Measurements from ENCODE around the gene PTBP1. TPM values are rescaled to one million over a fixed set of nuclear protein-coding genes. Genes with fewer than 3 reads are reported as not detected.

The PTBP1 gene
- polyA plus RNA-seq, result 27.3 and 39.0 TPM in 2 replicates
- polyA minus RNA-seq, result 33.3 and 36.5 TPM in 2 replicates

DNA sequence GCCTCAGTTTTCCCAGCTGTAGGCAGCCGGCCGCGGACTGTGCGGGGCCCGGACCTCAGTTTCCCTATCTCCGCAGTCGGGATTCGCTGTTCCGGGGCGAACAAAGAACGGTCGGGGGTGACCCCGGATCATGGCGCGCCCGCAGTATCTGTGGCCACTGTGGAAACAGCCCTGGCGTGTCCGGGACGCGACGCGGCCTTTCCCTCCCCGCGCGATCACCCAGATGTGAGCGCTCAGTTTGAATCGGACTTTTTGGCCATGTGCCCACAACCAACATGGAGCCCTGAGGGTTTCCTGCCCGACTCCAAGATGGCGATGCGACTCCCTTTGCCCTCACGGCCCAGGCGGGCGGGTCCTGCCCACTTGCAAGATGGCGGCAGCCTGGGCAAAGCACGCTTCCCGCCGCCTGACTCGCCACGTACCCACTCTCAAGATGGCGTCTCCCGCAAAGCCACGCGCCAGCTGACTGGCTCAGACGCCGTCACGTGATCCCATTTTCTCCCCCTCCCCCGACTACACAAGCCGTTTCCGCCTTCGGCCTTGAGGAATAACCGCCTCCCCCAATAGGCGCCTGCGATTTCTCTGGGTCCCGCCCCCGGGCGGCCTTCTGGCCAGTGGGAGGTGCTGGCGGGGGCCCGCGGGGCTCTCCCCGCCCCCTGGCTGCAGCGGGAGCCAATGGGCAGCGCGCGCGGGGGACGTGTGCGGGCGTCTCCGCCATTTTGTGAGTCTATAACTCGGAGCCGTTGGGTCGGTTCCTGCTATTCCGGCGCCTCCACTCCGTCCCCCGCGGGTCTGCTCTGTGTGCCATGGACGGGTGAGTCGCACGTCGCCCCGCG, at the start of gene PTBP1:
Gene PTBP1 (plus strand): TSS at position 761 of the 836 bp plus-strand sequence. CDS start 46 bp downstream, at position 807.
- Histone ChIP-seq H3K9ac (ENCODE audit: low read length) (peak within 1 kb of the TSS; percentile 83), H2AFZ (ENCODE audit: low read depth, low read length) (peak within 1 kb of the TSS; percentile 87), H3K4me2 (ENCODE audit: low read length) (peak within 1 kb of the TSS; percentile 80), H3K79me2 (replicated peaks; ENCODE audit: insufficient read depth, low read length) (peaks cover 38% of the 10 kb centered on the region), H3K36me3 (ENCODE audit: insufficient read depth, low read length) (no peaks in the 10 kb centered on the region), H4K20me1 (ENCODE audit: insufficient read depth) (peaks cover 28% of the 10 kb centered on the region), H3K4me3 (ENCODE audit: low read length) (peak within 1 kb of the TSS; percentile 80), H3K9me3 (ENCODE audit: low read length) (no peaks in the 10 kb centered on the region), H3K27me3 (ENCODE audit: insufficient read depth, low read depth, low read length) (no peaks in the 10 kb centered on the region), H3K9me2 (ENCODE audit: insufficient read depth, low read length) (no peaks in the 10 kb centered on the region), H3F3A (ENCODE audit: insufficient read depth, low read length, poor library complexity, severe bottlenecking) (no peaks in the 10 kb centered on the region), H3K27ac (ENCODE audit: low read length) (peak within 1 kb of the TSS; percentile 68)
- peak; percentile 57 for TF ChIP-seq TAF1 (IDR thresholded peaks at IDR 0.05; ENCODE audit: low read depth)
- peak; percentile 19 for TF ChIP-seq EP300 (conservative IDR thresholded peaks at IDR 0.05; ENCODE audit: poor library complexity, severe bottlenecking)
- TF ChIP-seq RAD21 (conservative IDR thresholded peaks at IDR 0.05), result no peak
- TF ChIP-seq EZH2 (IDR thresholded peaks at IDR 0.05; ENCODE audit: borderline replicate concordance, insufficient read depth, low read length, poor library complexity, severe bottlenecking), result no peak
- TF ChIP-seq MXI1 (conservative IDR thresholded peaks at IDR 0.05; ENCODE audit: poor library complexity, severe bottlenecking), result peak; percentile 95
- TF ChIP-seq, protein P1, sequence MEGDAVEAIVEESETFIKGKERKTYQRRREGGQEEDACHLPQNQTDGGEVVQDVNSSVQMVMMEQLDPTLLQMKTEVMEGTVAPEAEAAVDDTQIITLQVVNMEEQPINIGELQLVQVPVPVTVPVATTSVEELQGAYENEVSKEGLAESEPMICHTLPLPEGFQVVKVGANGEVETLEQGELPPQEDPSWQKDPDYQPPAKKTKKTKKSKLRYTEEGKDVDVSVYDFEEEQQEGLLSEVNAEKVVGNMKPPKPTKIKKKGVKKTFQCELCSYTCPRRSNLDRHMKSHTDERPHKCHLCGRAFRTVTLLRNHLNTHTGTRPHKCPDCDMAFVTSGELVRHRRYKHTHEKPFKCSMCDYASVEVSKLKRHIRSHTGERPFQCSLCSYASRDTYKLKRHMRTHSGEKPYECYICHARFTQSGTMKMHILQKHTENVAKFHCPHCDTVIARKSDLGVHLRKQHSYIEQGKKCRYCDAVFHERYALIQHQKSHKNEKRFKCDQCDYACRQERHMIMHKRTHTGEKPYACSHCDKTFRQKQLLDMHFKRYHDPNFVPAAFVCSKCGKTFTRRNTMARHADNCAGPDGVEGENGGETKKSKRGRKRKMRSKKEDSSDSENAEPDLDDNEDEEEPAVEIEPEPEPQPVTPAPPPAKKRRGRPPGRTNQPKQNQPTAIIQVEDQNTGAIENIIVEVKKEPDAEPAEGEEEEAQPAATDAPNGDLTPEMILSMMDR (IDR thresholded peaks at IDR 0.05; ENCODE audit: poor library complexity, severe bottlenecking), result no peak
- TF ChIP-seq, protein P2, sequence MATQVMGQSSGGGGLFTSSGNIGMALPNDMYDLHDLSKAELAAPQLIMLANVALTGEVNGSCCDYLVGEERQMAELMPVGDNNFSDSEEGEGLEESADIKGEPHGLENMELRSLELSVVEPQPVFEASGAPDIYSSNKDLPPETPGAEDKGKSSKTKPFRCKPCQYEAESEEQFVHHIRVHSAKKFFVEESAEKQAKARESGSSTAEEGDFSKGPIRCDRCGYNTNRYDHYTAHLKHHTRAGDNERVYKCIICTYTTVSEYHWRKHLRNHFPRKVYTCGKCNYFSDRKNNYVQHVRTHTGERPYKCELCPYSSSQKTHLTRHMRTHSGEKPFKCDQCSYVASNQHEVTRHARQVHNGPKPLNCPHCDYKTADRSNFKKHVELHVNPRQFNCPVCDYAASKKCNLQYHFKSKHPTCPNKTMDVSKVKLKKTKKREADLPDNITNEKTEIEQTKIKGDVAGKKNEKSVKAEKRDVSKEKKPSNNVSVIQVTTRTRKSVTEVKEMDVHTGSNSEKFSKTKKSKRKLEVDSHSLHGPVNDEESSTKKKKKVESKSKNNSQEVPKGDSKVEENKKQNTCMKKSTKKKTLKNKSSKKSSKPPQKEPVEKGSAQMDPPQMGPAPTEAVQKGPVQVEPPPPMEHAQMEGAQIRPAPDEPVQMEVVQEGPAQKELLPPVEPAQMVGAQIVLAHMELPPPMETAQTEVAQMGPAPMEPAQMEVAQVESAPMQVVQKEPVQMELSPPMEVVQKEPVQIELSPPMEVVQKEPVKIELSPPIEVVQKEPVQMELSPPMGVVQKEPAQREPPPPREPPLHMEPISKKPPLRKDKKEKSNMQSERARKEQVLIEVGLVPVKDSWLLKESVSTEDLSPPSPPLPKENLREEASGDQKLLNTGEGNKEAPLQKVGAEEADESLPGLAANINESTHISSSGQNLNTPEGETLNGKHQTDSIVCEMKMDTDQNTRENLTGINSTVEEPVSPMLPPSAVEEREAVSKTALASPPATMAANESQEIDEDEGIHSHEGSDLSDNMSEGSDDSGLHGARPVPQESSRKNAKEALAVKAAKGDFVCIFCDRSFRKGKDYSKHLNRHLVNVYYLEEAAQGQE (IDR thresholded peaks at IDR 0.05; ENCODE audit: borderline replicate concordance), result peak; percentile 63
- peak; percentile 88 for TF ChIP-seq POLR2AphosphoS5 (IDR thresholded peaks at IDR 0.05)

DNA sequence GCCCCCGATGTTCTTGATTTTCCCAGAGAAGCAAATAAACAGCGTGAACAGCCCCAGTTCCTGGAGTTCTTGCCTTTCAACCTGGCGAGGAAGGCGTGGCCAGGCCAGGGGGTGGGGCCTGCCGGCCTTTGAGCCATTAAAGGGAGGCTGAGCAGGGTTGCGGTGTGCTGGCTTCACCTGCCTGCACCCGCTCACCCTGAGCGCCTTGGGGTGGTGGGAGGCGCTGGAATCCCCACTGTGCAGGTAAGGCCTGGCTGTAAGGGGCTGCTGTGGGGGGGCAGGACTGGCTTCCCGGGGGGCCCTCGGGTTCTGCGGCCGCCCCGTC, 49.0 kb upstream of the PTBP1 start:
- Histone ChIP-seq H3K4me2 (ENCODE audit: low read length) (no peak overlapping the region), H3K27ac (ENCODE audit: low read length) (no peak overlapping the region)

More for the DNA sequence above, 49.0 kb upstream of the PTBP1 start:
- Histone ChIP-seq H3K9ac (ENCODE audit: low read length) (no peak overlapping the region), H3K9me2 (ENCODE audit: insufficient read depth, low read length) (no peaks in the 10 kb centered on the region), H3K9me3 (ENCODE audit: low read length) (peaks cover 22% of the 10 kb centered on the region), H4K20me1 (ENCODE audit: insufficient read depth) (no peaks in the 10 kb centered on the region), H3K36me3 (ENCODE audit: insufficient read depth, low read length) (peaks cover 11% of the 10 kb centered on the region), H3K4me3 (ENCODE audit: low read length) (no peak overlapping the region), H2AFZ (ENCODE audit: low read depth, low read length) (no peak overlapping the region), H3K79me2 (replicated peaks; ENCODE audit: insufficient read depth, low read length) (no peaks in the 10 kb centered on the region), H3K27me3 (ENCODE audit: insufficient read depth, low read depth, low read length) (no peaks in the 10 kb centered on the region), H3F3A (ENCODE audit: insufficient read depth, low read length, poor library complexity, severe bottlenecking) (no peaks in the 10 kb centered on the region)
- TF ChIP-seq POLR2AphosphoS5 (IDR thresholded peaks at IDR 0.05) (peak; percentile 29), TAF1 (IDR thresholded peaks at IDR 0.05; ENCODE audit: low read depth) (no peak)
